ENCODE results near the gene PPP1R3G. TPM values are rescaled to one million over a fixed set of nuclear protein-coding genes. Genes with fewer than 3 reads are reported as not detected.
A peak's percentile ranks its signal among the peaks of the same experiment; 100 is the strongest.

Gene PPP1R3G
- total and polyA plus RNA-seq, 2 of the 4 experiments (the other 2 are of a cell fraction): 0.10 to 0.18 TPM

- TF ChIP-seq RCOR1 (IDR thresholded peaks at IDR 0.05; ENCODE audit: insufficient replicate concordance, low read length): peak; percentile 77
- no peak for TF ChIP-seq MXI1 (IDR thresholded peaks at IDR 0.05; ENCODE audit: borderline replicate concordance, low read depth, low read length)
- no peak for TF ChIP-seq POLR2A (IDR thresholded peaks at IDR 0.05; ENCODE audit: low read depth, low read length)
- TF ChIP-seq MAFK (IDR thresholded peaks at IDR 0.05; ENCODE audit: low read depth, low read length): 0 out of 2 replicates have a peak, but pooled peaks have one; percentile 17
These were observed 9.2 kb downstream of the PPP1R3G start (continued) for GRCh38 chr6:5094327-5094726.

- Histone ChIP-seq H3K9me3 (ENCODE audit: control insufficient read depth, insufficient read depth, low read length) (no peaks in the 10 kb centered on the region), H3K27ac (ENCODE audit: insufficient read depth, low read length) (no peak overlapping the region), H3K9me1 (ENCODE audit: insufficient read depth, low read length) (no peaks in the 10 kb centered on the region), H3K4me3 (ENCODE audit: insufficient read depth, low read depth, low read length) (no peak overlapping the region), H3K4ac (ENCODE audit: low read depth, low read length) (no peak overlapping the region), H3K79me1 (ENCODE audit: low read depth in 1 of 2, low read length in 2 of 2) (no peaks in the 10 kb centered on the region), H2AK5ac (ENCODE audit: low read depth, low read length) (no peak overlapping the region; the same call in 1 of the 2 replicates), H3K56ac (ENCODE audit: extremely low read depth, insufficient read depth, low read length) (no peak overlapping the region), H2BK5ac (ENCODE audit: low read depth, low read length, poor library complexity, severe bottlenecking) (peak overlapping the region; percentile 83), H2BK20ac (ENCODE audit: low read depth, low read length) (no peak overlapping the region), H3K27me3 (ENCODE audit: control insufficient read depth, insufficient read depth, low read length) (peaks cover 55% of the 10 kb centered on the region), H2AFZ (replicated peaks; ENCODE audit: low read length, poor library complexity) (no peak overlapping the region), H4K5ac (ENCODE audit: low read depth, low read length) (0 out of 2 replicates have a peak overlapping the region, but pooled peaks have one; percentile 15), H3K4me1 (ENCODE audit: control insufficient read depth, insufficient read depth, low read length) (peaks cover 5% of the 10 kb centered on the region; the same call in 1 of the 2 replicates), H4K91ac (ENCODE audit: insufficient read depth, low read depth, low read length) (no peak overlapping the region), H2BK15ac (ENCODE audit: low read depth, low read length) (0 out of 3 replicates have a peak overlapping the region, but pooled peaks have one; percentile 40), H4K20me1 (ENCODE audit: insufficient read depth, low read length) (peaks cover 15% of the 10 kb centered on the region; the same call in 1 of the 2 replicates), H4K8ac (ENCODE audit: low read depth in 2 of 2, low read length in 2 of 2) (peak overlapping the region in 1 of 2 experiments; percentile 11; a peak in 1 of 4 replicates), H3K18ac (ENCODE audit: low read depth, low read length) (peak overlapping the region; percentile 81; the same call in 1 of the 2 replicates), H3K14ac (replicated peaks; ENCODE audit: low read depth, low read length) (no peak overlapping the region), H3K36me3 (ENCODE audit: control insufficient read depth, insufficient read depth, low read length) (no peaks in the 10 kb centered on the region), H3K4me2 (ENCODE audit: low read depth, low read length) (peak overlapping the region; percentile 44), H2BK120ac (ENCODE audit: low read depth, low read length) (no peak overlapping the region), H3K23ac (ENCODE audit: low read depth, low read length) (no peak overlapping the region), H3K9ac (ENCODE audit: low read depth, low read length) (no peak overlapping the region), H2AK9ac (replicated peaks; ENCODE audit: low read depth, low read length, poor library complexity) (no peak overlapping the region)
- no TSS peak for BruUV-seq (replicated peaks)
- intact Hi-C loops (cut with micrococcal nuclease) (loop anchor here (5.0 kb wide), 1 partner anchor 333 kb away; no protein-coding TSS in a partner anchor), dilution Hi-C loops (cut with HindIII; ENCODE audit: low sequenced_read_pairs, unreplicated experiment) (no loop called here), in situ Hi-C loops (cut with MboI; ENCODE audit: low sequenced_read_pairs) (no loop called here)
- no peak for TF ChIP-seq CHD1 (IDR thresholded peaks at IDR 0.05; ENCODE audit: low read depth, low read length)
- no peak for TF ChIP-seq POLR2A (IDR thresholded peaks at IDR 0.05; ENCODE audit: low read depth, low read length)
- TF ChIP-seq, protein P1, sequence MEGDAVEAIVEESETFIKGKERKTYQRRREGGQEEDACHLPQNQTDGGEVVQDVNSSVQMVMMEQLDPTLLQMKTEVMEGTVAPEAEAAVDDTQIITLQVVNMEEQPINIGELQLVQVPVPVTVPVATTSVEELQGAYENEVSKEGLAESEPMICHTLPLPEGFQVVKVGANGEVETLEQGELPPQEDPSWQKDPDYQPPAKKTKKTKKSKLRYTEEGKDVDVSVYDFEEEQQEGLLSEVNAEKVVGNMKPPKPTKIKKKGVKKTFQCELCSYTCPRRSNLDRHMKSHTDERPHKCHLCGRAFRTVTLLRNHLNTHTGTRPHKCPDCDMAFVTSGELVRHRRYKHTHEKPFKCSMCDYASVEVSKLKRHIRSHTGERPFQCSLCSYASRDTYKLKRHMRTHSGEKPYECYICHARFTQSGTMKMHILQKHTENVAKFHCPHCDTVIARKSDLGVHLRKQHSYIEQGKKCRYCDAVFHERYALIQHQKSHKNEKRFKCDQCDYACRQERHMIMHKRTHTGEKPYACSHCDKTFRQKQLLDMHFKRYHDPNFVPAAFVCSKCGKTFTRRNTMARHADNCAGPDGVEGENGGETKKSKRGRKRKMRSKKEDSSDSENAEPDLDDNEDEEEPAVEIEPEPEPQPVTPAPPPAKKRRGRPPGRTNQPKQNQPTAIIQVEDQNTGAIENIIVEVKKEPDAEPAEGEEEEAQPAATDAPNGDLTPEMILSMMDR (conservative IDR thresholded peaks at IDR 0.05; ENCODE audit: low read depth, low read length): no peak
- TF ChIP-seq RAD21 (IDR thresholded peaks at IDR 0.05; ENCODE audit: low read length): no peak
- TF ChIP-seq SMC3 (IDR thresholded peaks at IDR 0.05; ENCODE audit: low read depth, low read length): no peak
- TF ChIP-seq BHLHE40 (IDR thresholded peaks at IDR 0.05; ENCODE audit: low read depth, low read length): no peak
- TF ChIP-seq, protein P2, sequence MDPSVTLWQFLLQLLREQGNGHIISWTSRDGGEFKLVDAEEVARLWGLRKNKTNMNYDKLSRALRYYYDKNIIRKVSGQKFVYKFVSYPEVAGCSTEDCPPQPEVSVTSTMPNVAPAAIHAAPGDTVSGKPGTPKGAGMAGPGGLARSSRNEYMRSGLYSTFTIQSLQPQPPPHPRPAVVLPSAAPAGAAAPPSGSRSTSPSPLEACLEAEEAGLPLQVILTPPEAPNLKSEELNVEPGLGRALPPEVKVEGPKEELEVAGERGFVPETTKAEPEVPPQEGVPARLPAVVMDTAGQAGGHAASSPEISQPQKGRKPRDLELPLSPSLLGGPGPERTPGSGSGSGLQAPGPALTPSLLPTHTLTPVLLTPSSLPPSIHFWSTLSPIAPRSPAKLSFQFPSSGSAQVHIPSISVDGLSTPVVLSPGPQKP (IDR thresholded peaks at IDR 0.05; ENCODE audit: borderline replicate concordance, low read depth, low read length): no peak
- no peak for TF ChIP-seq NFE2L2 (IDR thresholded peaks at IDR 0.05; ENCODE audit: low read depth, low read length)
- no peak for TF ChIP-seq MAFK (IDR thresholded peaks at IDR 0.05; ENCODE audit: low read depth, low read length)
- no peak for TF ChIP-seq RCOR1 (IDR thresholded peaks at IDR 0.05; ENCODE audit: insufficient replicate concordance, low read length)
- CTCF ChIA-PET: no interaction called here
- ATAC-seq (ENCODE audit: low read depth): 0 out of 2 replicates have a peak, but pooled peaks have one; percentile 12
- POLR2A ChIA-PET (ENCODE audit: unreplicated experiment): no interaction called here
- WGBS, 2 experiments (ENCODE audit: extremely low coverage in 2 of 2, insufficient read length in 1 of 2): no CpG with 5 or more reads among the region's 3 CpGs
- peak; percentile 71 for DNase-seq
These were observed 10.1 kb downstream of the PPP1R3G start for GRCh38 chr6:5095236-5095635.

Measured in IMR-90 (cell line).